Measurements from ENCODE around the gene VWA2. TPM values are rescaled to one million over a fixed set of nuclear protein-coding genes. Genes with fewer than 3 reads are reported as not detected.

The VWA2 gene
- total RNA-seq, 1 experiment from 2014 or later = not detected

- TF ChIP-seq CTCF (IDR thresholded peaks at IDR 0.05 in 2 of 3, conservative IDR thresholded peaks at IDR 0.05 in 1 of 3; ENCODE audit: borderline replicate concordance in 1 of 3, insufficient read depth in 1 of 3, low read depth in 2 of 3, low read length in 2 of 3) (no peak), ZBTB33 (IDR thresholded peaks at IDR 0.05; ENCODE audit: extremely low read depth, insufficient replicate concordance, low read length) (no peak), EGR1 (IDR thresholded peaks at IDR 0.05; ENCODE audit: low read depth) (no peak), MAX (IDR thresholded peaks at IDR 0.05) (no peak), CBX3 (IDR thresholded peaks at IDR 0.05; ENCODE audit: low read depth) (no peak), POLR2A (IDR thresholded peaks at IDR 0.05; ENCODE audit: borderline replicate concordance, extremely low read depth, insufficient read depth, insufficient read length) (no peak), CEBPB (IDR thresholded peaks at IDR 0.05; ENCODE audit: low read depth) (no peak), SIN3A (IDR thresholded peaks at IDR 0.05; ENCODE audit: low read depth) (no peak), JUND (IDR thresholded peaks at IDR 0.05) (no peak), ZNF274 (IDR thresholded peaks at IDR 0.05; ENCODE audit: low read depth, low read length) (no peak), ATF3 (IDR thresholded peaks at IDR 0.05) (no peak), SP1 (IDR thresholded peaks at IDR 0.05; ENCODE audit: low read depth) (no peak), POLR2AphosphoS5 (IDR thresholded peaks at IDR 0.05; ENCODE audit: low read depth, low read length) (no peak), ZFX (IDR thresholded peaks at IDR 0.05) (no peak), EZH2 (IDR thresholded peaks at IDR 0.05) (no peak), YY1 (IDR thresholded peaks at IDR 0.05; ENCODE audit: extremely low read depth, insufficient replicate concordance, low read depth, low read length) (no peak), FOSL1 (IDR thresholded peaks at IDR 0.05; ENCODE audit: low read depth) (no peak), ELF1 (IDR thresholded peaks at IDR 0.05; ENCODE audit: borderline replicate concordance, low read depth) (no peak), EZH2phosphoT487 (IDR thresholded peaks at IDR 0.05; ENCODE audit: borderline replicate concordance) (no peak)
- DNase-seq (ENCODE audit: low read depth, low spot score) = no peak
- Histone ChIP-seq H3K9ac (ENCODE audit: low read length) (no peak overlapping the region), H3K4me2 (ENCODE audit: low read length) (no peak overlapping the region), H3K4me3 (replicated peaks in 1 of 2; ENCODE audit: low read depth in 1 of 2, low read length in 2 of 2) (no peak overlapping the region), H3K4me1 (ENCODE audit: control insufficient read depth in 1 of 2, insufficient read depth in 2 of 2, low read length in 2 of 2) (no peaks in the 10 kb centered on the region), H3K79me2 (ENCODE audit: insufficient read depth, low read length) (no peaks in the 10 kb centered on the region), H4K20me1 (ENCODE audit: insufficient read depth) (no peaks in the 10 kb centered on the region), H3K9me2 (ENCODE audit: insufficient read depth) (no peaks in the 10 kb centered on the region), H3K27ac (ENCODE audit: low read depth, low read length) (no peak overlapping the region), H3K27me3 (ENCODE audit: insufficient read depth, low read length) (peaks cover 67% of the 10 kb centered on the region), H3K9me3 (ENCODE audit: control insufficient read depth in 1 of 2, insufficient read depth in 1 of 2, low read depth in 1 of 2, low read length in 2 of 2) (no peaks in the 10 kb centered on the region), H2AFZ (ENCODE audit: low read depth, low read length, poor library complexity, severe bottlenecking) (no peak overlapping the region), H3K36me3 (ENCODE audit: control insufficient read depth in 1 of 2, insufficient read depth in 2 of 2, low read length in 2 of 2) (no peaks in the 10 kb centered on the region)
- RAD21 ChIA-PET (ENCODE audit: low non-redundant PET in 1 of 2, low total read pairs in 2 of 2, uncharacterized antibody in 2 of 2, unreplicated experiment in 2 of 2) = no interaction called here
- ATAC-seq = no peak
- intact Hi-C loops (cut with micrococcal nuclease) = no loop called here
- POLR2A ChIA-PET = no interaction called here
- BruUV-seq (replicated peaks) = no TSS peak
- CTCF ChIA-PET = interaction anchor here (1.2 kb wide), 1 partner anchor 28 kb away, joined by 3 read pairs; no protein-coding TSS in a partner anchor
Observed at GRCh38 chr10:114332301-114333192, 93.5 kb downstream of the VWA2 start.

Measured in HCT116 (cell line).